ENCODE data around the gene HOXA2.

HOXA2 gene

DNA sequence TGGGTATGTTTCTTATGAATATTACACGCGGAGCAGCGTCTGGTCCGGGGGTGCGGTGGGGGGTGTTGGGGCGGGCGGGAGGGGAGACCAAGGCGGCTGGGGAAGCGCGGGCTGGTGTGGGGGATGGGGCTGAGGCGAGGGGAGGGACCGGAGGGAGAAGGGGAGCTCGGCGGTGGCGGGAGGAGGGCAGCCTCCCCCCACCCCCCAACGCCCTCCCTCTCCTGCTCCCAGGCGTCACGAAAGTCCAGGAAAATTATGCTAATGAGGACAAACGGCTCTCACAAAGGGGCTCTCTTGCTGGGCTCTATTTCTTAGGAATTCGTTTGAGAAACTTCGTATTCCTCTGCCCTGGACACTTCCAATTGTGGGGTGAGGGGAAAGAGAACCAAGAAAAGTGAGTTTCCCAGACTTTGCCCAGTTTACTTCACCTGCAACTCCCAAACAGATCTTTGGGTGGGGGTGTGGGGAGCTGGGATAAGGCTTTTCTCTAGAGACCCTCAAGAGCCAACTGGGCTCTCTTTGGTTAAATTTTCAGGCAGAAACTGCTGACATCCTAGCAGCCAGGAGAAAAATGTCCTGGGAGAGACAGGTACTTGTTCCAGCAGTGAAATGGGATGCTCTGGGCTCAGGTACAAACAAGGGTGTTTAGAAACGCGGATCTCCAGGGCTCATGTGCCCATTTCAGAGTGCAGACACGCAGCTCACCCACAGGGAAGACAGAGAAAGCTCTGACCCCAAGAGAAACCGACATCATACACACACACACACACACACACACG lies 11.7 kb upstream of the HOXA2 start:
- ChIA-PET CTCF (interaction anchor here (0.6 to 1.4 kb wide), 2 partner anchors 260 to 914 kb away, joined by 3 to 6 read pairs; no protein-coding TSS in a partner anchor), POLR2A (interaction anchor here (0.6 to 8.7 kb wide), 21 partner anchors 11 to 716 kb away, joined by 3 to 103 read pairs (median 4); partner anchors contain the start of genes HOXA1, HOXA3, HOXA4 and HOXA5)
- TF ChIP-seq FOXA1 (IDR thresholded peaks at IDR 0.05) = no peak
- TF ChIP-seq PKNOX1 (IDR thresholded peaks at IDR 0.05) = no peak
- no peak for TF ChIP-seq ELF4 (IDR thresholded peaks at IDR 0.05)
- no peak for TF ChIP-seq LEF1 (IDR thresholded peaks at IDR 0.05; ENCODE audit: borderline replicate concordance)
- TF ChIP-seq CTBP1 (IDR thresholded peaks at IDR 0.05; ENCODE audit: borderline replicate concordance) = no peak
- TF ChIP-seq FOXK2 (IDR thresholded peaks at IDR 0.05) = no peak
- no peak for TF ChIP-seq FOXM1 (IDR thresholded peaks at IDR 0.05; ENCODE audit: borderline replicate concordance)
- TF ChIP-seq BHLHE40 (IDR thresholded peaks at IDR 0.05; ENCODE audit: borderline replicate concordance) = no peak
- no peak for TF ChIP-seq ARNT (IDR thresholded peaks at IDR 0.05)
- TF ChIP-seq SUZ12 (IDR thresholded peaks at IDR 0.05) = no peak
- TF ChIP-seq HDGF (IDR thresholded peaks at IDR 0.05; ENCODE audit: borderline replicate concordance) = no peak
- TF ChIP-seq NFRKB (IDR thresholded peaks at IDR 0.05) = no peak
- TF ChIP-seq L3MBTL2 (conservative IDR thresholded peaks at IDR 0.05) = no peak
- DNase-seq (ENCODE audit: extremely low spot score) = peak; percentile 58

DNA sequence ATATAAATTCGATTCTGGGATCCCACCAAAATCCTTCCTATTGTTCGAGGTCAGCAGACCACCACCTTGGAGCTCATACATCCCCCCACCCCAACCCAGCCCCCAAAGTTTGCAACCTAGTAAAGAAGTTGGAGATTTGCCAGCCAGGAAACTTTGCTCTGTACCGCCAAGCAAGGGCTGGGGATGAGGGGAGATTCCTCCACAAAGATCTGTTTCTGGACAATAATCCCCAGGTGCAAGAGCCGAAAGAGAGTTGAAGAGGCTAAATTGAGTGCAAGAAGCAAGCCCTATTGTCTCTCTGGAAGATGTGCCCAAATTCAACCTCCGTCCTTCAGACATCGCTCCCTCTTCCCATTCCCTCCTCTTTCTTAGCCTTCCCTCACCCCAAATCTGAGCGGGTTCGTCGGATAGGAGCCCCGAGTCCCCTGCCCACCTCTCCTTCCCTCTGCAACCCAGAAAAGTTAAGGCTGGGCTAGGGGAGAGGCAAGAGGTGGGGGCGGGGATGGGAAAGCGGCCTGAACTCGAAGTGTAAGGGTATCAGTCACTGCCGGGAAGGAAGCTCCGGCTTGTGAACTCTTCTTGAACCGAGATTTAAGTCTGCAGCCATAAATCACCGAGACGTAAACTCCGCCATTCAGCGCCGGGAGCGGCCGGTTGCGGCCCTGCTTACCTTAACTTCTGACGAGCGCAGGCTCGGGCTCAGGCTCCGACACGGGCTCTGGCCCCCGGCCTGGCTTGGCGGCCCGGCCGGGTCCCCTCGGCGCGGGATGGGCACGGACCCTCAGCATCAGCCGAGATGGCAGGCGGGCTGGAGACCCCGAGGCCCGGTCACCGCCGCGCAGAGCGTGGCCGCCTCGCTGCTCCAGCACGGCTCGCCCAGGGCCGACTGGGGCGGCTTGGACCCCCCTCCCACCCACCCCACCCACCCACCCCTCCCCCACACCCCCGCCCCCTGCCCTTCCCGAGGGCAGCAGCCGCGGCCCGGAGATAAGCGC lies 10.8 kb upstream of the HOXA2 start:
- TF ChIP-seq L3MBTL2 (conservative IDR thresholded peaks at IDR 0.05) = no peak
- TF ChIP-seq NFRKB (IDR thresholded peaks at IDR 0.05) = no peak
- no peak for TF ChIP-seq SUZ12 (IDR thresholded peaks at IDR 0.05)
- peak; percentile 79; the same call in 1 of the 2 replicates for TF ChIP-seq CTBP1 (IDR thresholded peaks at IDR 0.05; ENCODE audit: borderline replicate concordance)
- TF ChIP-seq FOXK2 (IDR thresholded peaks at IDR 0.05) = no peak
- peak; percentile 96 for TF ChIP-seq PKNOX1 (IDR thresholded peaks at IDR 0.05)
- TF ChIP-seq TARDBP (IDR thresholded peaks at IDR 0.05) = no peak
- 0 out of 2 replicates have a peak, but pooled peaks have one; percentile 65 for TF ChIP-seq LEF1 (IDR thresholded peaks at IDR 0.05; ENCODE audit: borderline replicate concordance)
- ChIA-PET CTCF (no interaction called here), POLR2A (interaction anchor here (0.6 to 8.7 kb wide), 10 partner anchors 13 to 256 kb away, joined by 3 to 103 read pairs (median 4); partner anchors contain the start of genes HOXA1, HOXA4, HOXA5 and HOXA7)
- DNase-seq (ENCODE audit: extremely low spot score) = peak; percentile 59

- ChIA-PET POLR2A (interaction anchor here (0.6 to 1.7 kb wide), 3 partner anchors 16 to 44 kb away, joined by 3 to 7 read pairs (median 3); partner anchors contain the start of genes HOXA1, HOXA5 and HOXA7), CTCF (no interaction called here)
- no peak for DNase-seq (ENCODE audit: extremely low spot score)
- no peak for TF ChIP-seq BHLHE40 (IDR thresholded peaks at IDR 0.05; ENCODE audit: borderline replicate concordance)
- no peak for TF ChIP-seq FOXA1 (IDR thresholded peaks at IDR 0.05)
- TF ChIP-seq LEF1 (IDR thresholded peaks at IDR 0.05; ENCODE audit: borderline replicate concordance) = no peak
- TF ChIP-seq TARDBP (IDR thresholded peaks at IDR 0.05) = no peak
- no peak for TF ChIP-seq NFRKB (IDR thresholded peaks at IDR 0.05)
- TF ChIP-seq CTBP1 (IDR thresholded peaks at IDR 0.05; ENCODE audit: borderline replicate concordance) = no peak
- TF ChIP-seq HDGF (IDR thresholded peaks at IDR 0.05; ENCODE audit: borderline replicate concordance) = no peak
- TF ChIP-seq ARNT (IDR thresholded peaks at IDR 0.05) = no peak
- no peak for TF ChIP-seq FOXM1 (IDR thresholded peaks at IDR 0.05; ENCODE audit: borderline replicate concordance)
- no peak for TF ChIP-seq SP1 (IDR thresholded peaks at IDR 0.05)
- TF ChIP-seq ZNF384 (IDR thresholded peaks at IDR 0.05) = no peak
- no peak for TF ChIP-seq PKNOX1 (IDR thresholded peaks at IDR 0.05)
- no peak for TF ChIP-seq SUZ12 (IDR thresholded peaks at IDR 0.05)
- no peak for TF ChIP-seq ELF4 (IDR thresholded peaks at IDR 0.05)
- no peak for TF ChIP-seq L3MBTL2 (conservative IDR thresholded peaks at IDR 0.05)
- no peak for TF ChIP-seq FOXK2 (IDR thresholded peaks at IDR 0.05)
Observed at GRCh38 chr7:27112361-27112760, 9.9 kb upstream of the HOXA2 start.

GRCh38 chr7:27111751-27112277 lies 9.3 kb upstream of the HOXA2 start:
- ChIA-PET CTCF (no interaction called here), POLR2A (interaction anchor here (1.0 to 1.5 kb wide), 3 partner anchors 13 to 23 kb away, joined by 3 to 16 read pairs (median 4); no protein-coding TSS in a partner anchor)
- TF ChIP-seq HDGF (IDR thresholded peaks at IDR 0.05; ENCODE audit: borderline replicate concordance) (no peak), NFRKB (IDR thresholded peaks at IDR 0.05) (no peak), FOXM1 (IDR thresholded peaks at IDR 0.05; ENCODE audit: borderline replicate concordance) (no peak), BHLHE40 (IDR thresholded peaks at IDR 0.05; ENCODE audit: borderline replicate concordance) (no peak), ARNT (IDR thresholded peaks at IDR 0.05) (no peak), L3MBTL2 (conservative IDR thresholded peaks at IDR 0.05) (no peak), FOXK2 (IDR thresholded peaks at IDR 0.05) (peak; percentile 59; the same call in 1 of the 2 replicates), LEF1 (IDR thresholded peaks at IDR 0.05; ENCODE audit: borderline replicate concordance) (no peak), TARDBP (IDR thresholded peaks at IDR 0.05) (no peak), SUZ12 (IDR thresholded peaks at IDR 0.05) (no peak), SP1 (IDR thresholded peaks at IDR 0.05) (no peak), PKNOX1 (IDR thresholded peaks at IDR 0.05) (peak; percentile 87), CTBP1 (IDR thresholded peaks at IDR 0.05; ENCODE audit: borderline replicate concordance) (peak; percentile 75; the same call in 1 of the 2 replicates)
- DNase-seq (ENCODE audit: extremely low spot score) = no peak
